PC-3 (cell line): ENCODE measurements around the gene L1CAM.

Experiments used
- EZH2 ChIP-seq: fragments of 300-600 bp; sonication (generic); IDR thresholded peaks from one replicate; pipeline ENCODE4 v1.6.1; 2017; ENCODE audit warnings: antibody characterized with exemption, mild to moderate bottlenecking, low read length; ENCODE audit not compliant: unreplicated experiment
- EZH2phosphoT487 ChIP-seq: fragments of 300-600 bp; sonication (generic); IDR thresholded peaks from 2 replicates; pipeline ENCODE4 v1.6.1; 2018; ENCODE audit warnings: mild to moderate bottlenecking, antibody characterized with exemption, low read length, borderline replicate concordance
- TF ChIP-seq, protein P1 (sequence below): fragments of 300-600 bp; sonication (generic); conservative IDR thresholded peaks from 2 replicates; pipeline ENCODE4 v1.5.1; 2017; ENCODE audit warnings: antibody characterized with exemption, low read depth, mild to moderate bottlenecking, low read length

DNA sequence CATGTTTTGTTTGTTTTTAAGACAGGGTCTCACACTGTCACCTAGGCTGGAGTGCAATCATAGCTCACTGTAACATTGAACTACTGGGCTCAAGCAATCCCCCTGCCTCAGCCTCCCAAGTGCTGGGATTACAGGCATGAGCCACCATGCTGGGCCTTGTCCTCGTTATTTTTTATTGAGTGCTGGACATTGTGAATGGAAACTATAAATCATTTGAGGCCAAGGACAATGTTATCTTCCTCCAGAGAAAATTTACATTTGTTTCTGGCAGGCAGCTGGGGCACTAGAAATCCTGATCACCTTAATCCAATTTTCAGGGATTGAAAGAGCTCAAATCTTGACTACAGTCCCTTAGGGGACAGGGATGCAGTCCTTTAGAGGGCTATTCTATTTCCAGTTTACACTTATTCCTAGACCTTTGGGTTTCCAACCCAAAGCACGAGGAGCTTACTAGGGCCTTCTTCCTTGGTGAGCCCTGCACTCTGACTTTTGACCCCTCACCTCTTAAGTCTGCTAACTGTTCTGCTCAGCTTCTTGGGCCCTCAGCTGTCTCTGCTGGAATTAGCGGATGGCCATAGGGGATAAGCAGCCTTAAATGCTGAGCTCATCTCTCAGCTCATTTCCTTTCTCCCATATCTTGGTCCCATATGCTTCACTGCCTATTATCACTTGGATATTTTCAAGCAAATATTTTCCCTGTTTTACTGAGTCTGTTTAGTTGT is 32.6 kb downstream of the L1CAM start:
- TF ChIP-seq EZH2, result no peak
- TF ChIP-seq, protein P1, sequence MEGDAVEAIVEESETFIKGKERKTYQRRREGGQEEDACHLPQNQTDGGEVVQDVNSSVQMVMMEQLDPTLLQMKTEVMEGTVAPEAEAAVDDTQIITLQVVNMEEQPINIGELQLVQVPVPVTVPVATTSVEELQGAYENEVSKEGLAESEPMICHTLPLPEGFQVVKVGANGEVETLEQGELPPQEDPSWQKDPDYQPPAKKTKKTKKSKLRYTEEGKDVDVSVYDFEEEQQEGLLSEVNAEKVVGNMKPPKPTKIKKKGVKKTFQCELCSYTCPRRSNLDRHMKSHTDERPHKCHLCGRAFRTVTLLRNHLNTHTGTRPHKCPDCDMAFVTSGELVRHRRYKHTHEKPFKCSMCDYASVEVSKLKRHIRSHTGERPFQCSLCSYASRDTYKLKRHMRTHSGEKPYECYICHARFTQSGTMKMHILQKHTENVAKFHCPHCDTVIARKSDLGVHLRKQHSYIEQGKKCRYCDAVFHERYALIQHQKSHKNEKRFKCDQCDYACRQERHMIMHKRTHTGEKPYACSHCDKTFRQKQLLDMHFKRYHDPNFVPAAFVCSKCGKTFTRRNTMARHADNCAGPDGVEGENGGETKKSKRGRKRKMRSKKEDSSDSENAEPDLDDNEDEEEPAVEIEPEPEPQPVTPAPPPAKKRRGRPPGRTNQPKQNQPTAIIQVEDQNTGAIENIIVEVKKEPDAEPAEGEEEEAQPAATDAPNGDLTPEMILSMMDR, result no peak
- no peak for TF ChIP-seq EZH2phosphoT487
